IMR-90 (cell line): Measurements from ENCODE around the gene FOXC2.

Source experiments
- BHLHE40 ChIP-seq: fragments of 150-350 bp; IDR thresholded peaks from 2 replicates; pipeline ENCODE4 v1.6.1; 2016; ENCODE audit warnings: mild to moderate bottlenecking, low read depth, low read length
- CEBPB ChIP-seq: IDR thresholded peaks from 2 replicates; pipeline ENCODE4 v1.6.1; 2012; ENCODE audit warnings: low read depth, low read length, improper control_type of control experiment
- FOS ChIP-seq: fragments of 150-350 bp; IDR thresholded peaks from 2 replicates; pipeline ENCODE4 v1.6.1; 2016; ENCODE audit warnings: low read depth, low read length
- MAFK ChIP-seq: IDR thresholded peaks from 2 replicates; pipeline ENCODE4 v1.6.1; 2012; ENCODE audit warnings: low read depth, low read length, improper control_type of control experiment
- MAZ ChIP-seq: IDR thresholded peaks from 2 replicates; pipeline ENCODE4 v1.6.1; 2012; ENCODE audit warnings: low read depth, mild to moderate bottlenecking, low read length, improper control_type of control experiment, moderate library complexity, borderline replicate concordance
- MXI1 ChIP-seq: IDR thresholded peaks from 2 replicates; pipeline ENCODE4 v1.6.1; 2012; ENCODE audit warnings: low read depth, mild to moderate bottlenecking, low read length, moderate library complexity, borderline replicate concordance
- POLR2A ChIP-seq: IDR thresholded peaks from 2 replicates; pipeline ENCODE4 v1.6.1; 2012; ENCODE audit warnings: mild to moderate bottlenecking, low read depth, low read length
- RAD21 ChIP-seq: IDR thresholded peaks from 2 replicates; pipeline ENCODE4 v1.6.1; 2012; ENCODE audit warnings: low read length, improper control_type of control experiment
- RCOR1 ChIP-seq: IDR thresholded peaks from 2 replicates; pipeline ENCODE4 v1.6.1; 2012; ENCODE audit warnings: mild to moderate bottlenecking, low read length, improper control_type of control experiment; ENCODE audit not compliant: insufficient replicate concordance
- SMC3 ChIP-seq: fragments of 150-350 bp; IDR thresholded peaks from 2 replicates; pipeline ENCODE4 v1.6.1; 2016; ENCODE audit warnings: low read depth, mild to moderate bottlenecking, antibody characterized with exemption, low read length, moderate library complexity
- TF ChIP-seq, protein P1 (sequence below): conservative IDR thresholded peaks from 2 replicates; pipeline ENCODE4 v1.5.1; 2012; ENCODE audit warnings: mild to moderate bottlenecking, low read depth, low read length, improper control_type of control experiment
- TF ChIP-seq, protein P2 (sequence below): fragments of 150-350 bp; IDR thresholded peaks from 2 replicates; pipeline ENCODE4 v1.6.1; 2016; ENCODE audit warnings: low read depth, mild to moderate bottlenecking, low read length, moderate library complexity, borderline replicate concordance

DNA sequence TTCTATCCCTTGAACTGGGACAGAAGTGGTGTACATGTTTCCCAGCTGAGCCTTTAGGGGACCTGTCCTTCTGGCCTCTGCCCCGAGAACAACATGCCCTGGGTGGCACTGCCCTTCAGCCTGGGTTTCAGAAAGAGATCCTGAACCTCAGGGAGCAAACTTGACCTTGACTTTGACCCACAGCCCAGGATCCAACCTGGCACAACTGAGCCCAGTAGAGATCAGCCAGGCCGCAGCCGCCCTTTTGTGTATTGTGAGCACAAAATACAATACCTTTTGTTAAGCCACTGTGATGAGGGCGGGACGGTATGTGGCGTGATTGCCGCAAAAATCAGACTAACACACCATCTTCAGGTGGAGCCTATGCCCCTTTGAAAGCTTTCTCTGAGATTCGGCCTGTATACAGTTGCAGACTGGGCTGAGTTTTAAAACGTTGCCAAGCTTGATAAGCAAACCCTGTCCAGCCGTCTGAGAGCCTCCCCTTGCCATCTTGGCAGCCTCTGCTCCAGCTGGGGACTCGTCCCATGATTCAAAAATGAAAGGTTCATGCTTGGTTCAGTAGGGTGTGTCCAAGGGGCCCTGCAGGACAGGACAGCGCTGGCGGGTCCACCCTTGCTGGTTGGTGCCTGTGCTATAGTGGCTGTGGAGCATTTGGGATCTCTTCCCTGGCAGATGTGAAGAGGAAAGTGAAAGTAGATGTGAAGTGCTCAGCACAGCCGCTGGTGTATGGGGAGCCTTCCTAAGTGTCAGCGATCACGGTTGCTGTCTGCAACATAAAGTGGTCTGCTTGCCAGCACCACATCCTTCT is 52.0 kb downstream of the FOXC2 start:
- TF ChIP-seq, protein P1, sequence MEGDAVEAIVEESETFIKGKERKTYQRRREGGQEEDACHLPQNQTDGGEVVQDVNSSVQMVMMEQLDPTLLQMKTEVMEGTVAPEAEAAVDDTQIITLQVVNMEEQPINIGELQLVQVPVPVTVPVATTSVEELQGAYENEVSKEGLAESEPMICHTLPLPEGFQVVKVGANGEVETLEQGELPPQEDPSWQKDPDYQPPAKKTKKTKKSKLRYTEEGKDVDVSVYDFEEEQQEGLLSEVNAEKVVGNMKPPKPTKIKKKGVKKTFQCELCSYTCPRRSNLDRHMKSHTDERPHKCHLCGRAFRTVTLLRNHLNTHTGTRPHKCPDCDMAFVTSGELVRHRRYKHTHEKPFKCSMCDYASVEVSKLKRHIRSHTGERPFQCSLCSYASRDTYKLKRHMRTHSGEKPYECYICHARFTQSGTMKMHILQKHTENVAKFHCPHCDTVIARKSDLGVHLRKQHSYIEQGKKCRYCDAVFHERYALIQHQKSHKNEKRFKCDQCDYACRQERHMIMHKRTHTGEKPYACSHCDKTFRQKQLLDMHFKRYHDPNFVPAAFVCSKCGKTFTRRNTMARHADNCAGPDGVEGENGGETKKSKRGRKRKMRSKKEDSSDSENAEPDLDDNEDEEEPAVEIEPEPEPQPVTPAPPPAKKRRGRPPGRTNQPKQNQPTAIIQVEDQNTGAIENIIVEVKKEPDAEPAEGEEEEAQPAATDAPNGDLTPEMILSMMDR, result no peak
- no peak for TF ChIP-seq FOS
- no peak for TF ChIP-seq RAD21
- TF ChIP-seq POLR2A, result no peak
- no peak for TF ChIP-seq CEBPB
- no peak for TF ChIP-seq BHLHE40
- TF ChIP-seq RCOR1, result no peak
- TF ChIP-seq MAFK, result no peak
- no peak for TF ChIP-seq MXI1
- TF ChIP-seq, protein P2, sequence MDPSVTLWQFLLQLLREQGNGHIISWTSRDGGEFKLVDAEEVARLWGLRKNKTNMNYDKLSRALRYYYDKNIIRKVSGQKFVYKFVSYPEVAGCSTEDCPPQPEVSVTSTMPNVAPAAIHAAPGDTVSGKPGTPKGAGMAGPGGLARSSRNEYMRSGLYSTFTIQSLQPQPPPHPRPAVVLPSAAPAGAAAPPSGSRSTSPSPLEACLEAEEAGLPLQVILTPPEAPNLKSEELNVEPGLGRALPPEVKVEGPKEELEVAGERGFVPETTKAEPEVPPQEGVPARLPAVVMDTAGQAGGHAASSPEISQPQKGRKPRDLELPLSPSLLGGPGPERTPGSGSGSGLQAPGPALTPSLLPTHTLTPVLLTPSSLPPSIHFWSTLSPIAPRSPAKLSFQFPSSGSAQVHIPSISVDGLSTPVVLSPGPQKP, result no peak
- no peak for TF ChIP-seq MAZ
- TF ChIP-seq SMC3, result no peak
